ENCODE measurements around the gene UPK3A. TPM values are rescaled to one million over a fixed set of nuclear protein-coding genes. Genes with fewer than 3 reads are reported as not detected.
"Not testable (repeated sequence)": the region's sequence is repeated elsewhere in the genome, so short reads cannot be mapped to it uniquely, and the experiment has no call there.

UPK3A gene
- polyA plus RNA-seq, 1 donor from 2014 or later, result not detected

GRCh38 chr22:45276507-45277105 lies 8.1 kb upstream of the UPK3A start:
- Histone ChIP-seq H3K4me2 (ENCODE audit: low read length) (no peak overlapping the region), H3K9ac (ENCODE audit: low read length) (no peak overlapping the region), H3K27ac (ENCODE audit: low read length) (no peak overlapping the region), H3K9me2 (ENCODE audit: insufficient read depth, low read length) (no peaks in the 10 kb centered on the region), H3K36me3 (ENCODE audit: insufficient read depth, low read length) (no peaks in the 10 kb centered on the region), H4K20me1 (ENCODE audit: insufficient read depth) (no peaks in the 10 kb centered on the region), H2AFZ (ENCODE audit: low read depth, low read length) (no peak overlapping the region), H3K79me2 (replicated peaks; ENCODE audit: insufficient read depth, low read length) (no peaks in the 10 kb centered on the region), H3K9me3 (ENCODE audit: low read length) (no peaks in the 10 kb centered on the region), H3K27me3 (ENCODE audit: insufficient read depth, low read depth, low read length) (no peaks in the 10 kb centered on the region), H3F3A (ENCODE audit: insufficient read depth, low read length, poor library complexity, severe bottlenecking) (no peaks in the 10 kb centered on the region), H3K4me3 (ENCODE audit: low read length) (no peak overlapping the region)
- TF ChIP-seq EP300 (conservative IDR thresholded peaks at IDR 0.05; ENCODE audit: poor library complexity, severe bottlenecking) (no peak), POLR2AphosphoS5 (IDR thresholded peaks at IDR 0.05) (no peak), SMC3 (conservative IDR thresholded peaks at IDR 0.05; ENCODE audit: poor library complexity) (no peak), RAD21 (conservative IDR thresholded peaks at IDR 0.05) (no peak), TAF1 (IDR thresholded peaks at IDR 0.05; ENCODE audit: low read depth) (no peak), EZH2 (IDR thresholded peaks at IDR 0.05; ENCODE audit: borderline replicate concordance, insufficient read depth, low read length, poor library complexity, severe bottlenecking) (no peak), MXI1 (conservative IDR thresholded peaks at IDR 0.05; ENCODE audit: poor library complexity, severe bottlenecking) (no peak)
- TF ChIP-seq, protein P1, sequence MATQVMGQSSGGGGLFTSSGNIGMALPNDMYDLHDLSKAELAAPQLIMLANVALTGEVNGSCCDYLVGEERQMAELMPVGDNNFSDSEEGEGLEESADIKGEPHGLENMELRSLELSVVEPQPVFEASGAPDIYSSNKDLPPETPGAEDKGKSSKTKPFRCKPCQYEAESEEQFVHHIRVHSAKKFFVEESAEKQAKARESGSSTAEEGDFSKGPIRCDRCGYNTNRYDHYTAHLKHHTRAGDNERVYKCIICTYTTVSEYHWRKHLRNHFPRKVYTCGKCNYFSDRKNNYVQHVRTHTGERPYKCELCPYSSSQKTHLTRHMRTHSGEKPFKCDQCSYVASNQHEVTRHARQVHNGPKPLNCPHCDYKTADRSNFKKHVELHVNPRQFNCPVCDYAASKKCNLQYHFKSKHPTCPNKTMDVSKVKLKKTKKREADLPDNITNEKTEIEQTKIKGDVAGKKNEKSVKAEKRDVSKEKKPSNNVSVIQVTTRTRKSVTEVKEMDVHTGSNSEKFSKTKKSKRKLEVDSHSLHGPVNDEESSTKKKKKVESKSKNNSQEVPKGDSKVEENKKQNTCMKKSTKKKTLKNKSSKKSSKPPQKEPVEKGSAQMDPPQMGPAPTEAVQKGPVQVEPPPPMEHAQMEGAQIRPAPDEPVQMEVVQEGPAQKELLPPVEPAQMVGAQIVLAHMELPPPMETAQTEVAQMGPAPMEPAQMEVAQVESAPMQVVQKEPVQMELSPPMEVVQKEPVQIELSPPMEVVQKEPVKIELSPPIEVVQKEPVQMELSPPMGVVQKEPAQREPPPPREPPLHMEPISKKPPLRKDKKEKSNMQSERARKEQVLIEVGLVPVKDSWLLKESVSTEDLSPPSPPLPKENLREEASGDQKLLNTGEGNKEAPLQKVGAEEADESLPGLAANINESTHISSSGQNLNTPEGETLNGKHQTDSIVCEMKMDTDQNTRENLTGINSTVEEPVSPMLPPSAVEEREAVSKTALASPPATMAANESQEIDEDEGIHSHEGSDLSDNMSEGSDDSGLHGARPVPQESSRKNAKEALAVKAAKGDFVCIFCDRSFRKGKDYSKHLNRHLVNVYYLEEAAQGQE (IDR thresholded peaks at IDR 0.05; ENCODE audit: borderline replicate concordance), result no peak
- TF ChIP-seq, protein P2, sequence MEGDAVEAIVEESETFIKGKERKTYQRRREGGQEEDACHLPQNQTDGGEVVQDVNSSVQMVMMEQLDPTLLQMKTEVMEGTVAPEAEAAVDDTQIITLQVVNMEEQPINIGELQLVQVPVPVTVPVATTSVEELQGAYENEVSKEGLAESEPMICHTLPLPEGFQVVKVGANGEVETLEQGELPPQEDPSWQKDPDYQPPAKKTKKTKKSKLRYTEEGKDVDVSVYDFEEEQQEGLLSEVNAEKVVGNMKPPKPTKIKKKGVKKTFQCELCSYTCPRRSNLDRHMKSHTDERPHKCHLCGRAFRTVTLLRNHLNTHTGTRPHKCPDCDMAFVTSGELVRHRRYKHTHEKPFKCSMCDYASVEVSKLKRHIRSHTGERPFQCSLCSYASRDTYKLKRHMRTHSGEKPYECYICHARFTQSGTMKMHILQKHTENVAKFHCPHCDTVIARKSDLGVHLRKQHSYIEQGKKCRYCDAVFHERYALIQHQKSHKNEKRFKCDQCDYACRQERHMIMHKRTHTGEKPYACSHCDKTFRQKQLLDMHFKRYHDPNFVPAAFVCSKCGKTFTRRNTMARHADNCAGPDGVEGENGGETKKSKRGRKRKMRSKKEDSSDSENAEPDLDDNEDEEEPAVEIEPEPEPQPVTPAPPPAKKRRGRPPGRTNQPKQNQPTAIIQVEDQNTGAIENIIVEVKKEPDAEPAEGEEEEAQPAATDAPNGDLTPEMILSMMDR (IDR thresholded peaks at IDR 0.05; ENCODE audit: poor library complexity, severe bottlenecking), result no peak

- not testable (repeated sequence) for H3F3A ChIP-seq (ENCODE audit: insufficient read depth, low read length, poor library complexity, severe bottlenecking)
Observed at GRCh38 chr22:45277720-45278119, 7.0 kb upstream of the UPK3A start.

GRCh38 chr22:45278125-45278524 lies 6.6 kb upstream of the UPK3A start:
- TF ChIP-seq EP300 (conservative IDR thresholded peaks at IDR 0.05; ENCODE audit: poor library complexity, severe bottlenecking), result no peak
- no peak for TF ChIP-seq RAD21 (conservative IDR thresholded peaks at IDR 0.05)
- TF ChIP-seq, protein P2 (IDR thresholded peaks at IDR 0.05; ENCODE audit: poor library complexity, severe bottlenecking), result no peak
- TF ChIP-seq EZH2 (IDR thresholded peaks at IDR 0.05; ENCODE audit: borderline replicate concordance, insufficient read depth, low read length, poor library complexity, severe bottlenecking), result no peak
- no peak for TF ChIP-seq MXI1 (conservative IDR thresholded peaks at IDR 0.05; ENCODE audit: poor library complexity, severe bottlenecking)
- TF ChIP-seq, protein P1 (IDR thresholded peaks at IDR 0.05; ENCODE audit: borderline replicate concordance), result no peak
- TF ChIP-seq POLR2AphosphoS5 (IDR thresholded peaks at IDR 0.05), result no peak
- no peak for TF ChIP-seq TAF1 (IDR thresholded peaks at IDR 0.05; ENCODE audit: low read depth)
- no peak for TF ChIP-seq SMC3 (conservative IDR thresholded peaks at IDR 0.05; ENCODE audit: poor library complexity)
- Histone ChIP-seq H3K27ac (ENCODE audit: low read length) (no peak overlapping the region), H4K20me1 (ENCODE audit: insufficient read depth) (no peaks in the 10 kb centered on the region), H2AFZ (ENCODE audit: low read depth, low read length) (no peak overlapping the region), H3K4me2 (ENCODE audit: low read length) (no peak overlapping the region), H3K79me2 (replicated peaks; ENCODE audit: insufficient read depth, low read length) (no peaks in the 10 kb centered on the region), H3F3A (ENCODE audit: insufficient read depth, low read length, poor library complexity, severe bottlenecking) (no peaks in the 10 kb centered on the region), H3K36me3 (ENCODE audit: insufficient read depth, low read length) (no peaks in the 10 kb centered on the region), H3K9me2 (ENCODE audit: insufficient read depth, low read length) (no peaks in the 10 kb centered on the region), H3K27me3 (ENCODE audit: insufficient read depth, low read depth, low read length) (no peaks in the 10 kb centered on the region), H3K9ac (ENCODE audit: low read length) (no peak overlapping the region), H3K4me3 (ENCODE audit: low read length) (no peak overlapping the region), H3K9me3 (ENCODE audit: low read length) (no peaks in the 10 kb centered on the region)

More at GRCh38 chr22:45277720-45278119, 7.0 kb upstream of the UPK3A start:
- not testable (repeated sequence) for H3K4me2 ChIP-seq (ENCODE audit: low read length); H2AFZ ChIP-seq (ENCODE audit: low read depth, low read length); H3K79me2 ChIP-seq (replicated peaks; ENCODE audit: insufficient read depth, low read length); H3K9me2 ChIP-seq (ENCODE audit: insufficient read depth, low read length); H3K27ac ChIP-seq (ENCODE audit: low read length); H3K9ac ChIP-seq (ENCODE audit: low read length); H3K4me3 ChIP-seq (ENCODE audit: low read length); H4K20me1 ChIP-seq (ENCODE audit: insufficient read depth); H3K27me3 ChIP-seq (ENCODE audit: insufficient read depth, low read depth, low read length); H3K36me3 ChIP-seq (ENCODE audit: insufficient read depth, low read length); H3K9me3 ChIP-seq (ENCODE audit: low read length)

All from neural cell (in vitro differentiated cells).